Adrenal gland (tissue), 12 donors: Measurements from ENCODE around the gene SDK1. TPM values are rescaled to one million over a fixed set of nuclear protein-coding genes. Genes with fewer than 3 reads are reported as not detected.

Experiments used
- DNase-seq, 7 donors: peaks; one replicate each; pipeline ENCODE4 v3.0.0-alpha.2; 2019 to 2020
- H3K27ac ChIP-seq, 5 donors: fragments of 200-600 bp; sonication (generic) in 4 of 5; 1 replicate in 3 of 5; 2 replicates in 2 of 5; pipeline versions ENCODE4 v1.5.1 to v1.8.0; 2016 to 2020; ENCODE audit warnings: mild to moderate bottlenecking in 1 of 5
- H3K27me3 ChIP-seq: fragments of 200-600 bp; 2 replicates; pipeline ENCODE4 v1.8.0; 2021
- H3K36me3 ChIP-seq, 2 donors: fragments of 200-600 bp; replicated peaks in 1 of 2; 1 replicate in 1 of 2; 2 replicates in 1 of 2; pipeline versions ENCODE4 v1.5.1 to v1.8.0; 2018 to 2022
- H3K4me1 ChIP-seq, 2 donors: fragments of 200-600 bp; replicated peaks in 1 of 2; 1 replicate in 1 of 2; 2 replicates in 1 of 2; pipeline versions ENCODE4 v1.5.1 to v1.8.0; 2018 to 2021
- H3K4me3 ChIP-seq, 4 donors: fragments of 200-600 bp; sonication (generic) in 3 of 4; one replicate each; pipeline ENCODE4 v1.5.1; 2016 to 2018
- H3K9me3 ChIP-seq, 3 donors: fragments of 200-600 bp; sonication (generic) in 1 of 3; replicated peaks in 1 of 3; 1 replicate in 2 of 3; 2 replicates in 1 of 3; pipeline versions ENCODE4 v1.5.1 to v1.8.0; 2016 to 2021
- CTCF ChIP-seq, 6 experiments: fragments of 450-650 bp in 4 of 6; fragments of 200-600 bp in 2 of 6; sonication (generic) in 1 of 6; IDR thresholded peaks; 1 replicate in 5 of 6; 2 replicates in 1 of 6; pipeline versions ENCODE4 v1.5.1 to v1.8.0; 2016 to 2021; ENCODE audit warnings: antibody characterized with exemption in 6 of 6, mild to moderate bottlenecking in 2 of 6, moderate library complexity in 1 of 6
- POLR2A ChIP-seq, 2 donors: fragments of 450-650 bp; IDR thresholded peaks; one replicate each; pipeline ENCODE4 v1.6.1; 2017; ENCODE audit warnings: antibody characterized with exemption in 2 of 2, mild to moderate bottlenecking in 2 of 2, moderate library complexity in 1 of 2
- WGBS, 4 donors: extraction: QIAGEN DNeasy Blood & Tissue Kit in 2 of 4; methylation state at CpG; one replicate each; pipeline versions ENCODE4 v1.1.5 to v1.1.7; 2013 to 2017; 5-methylcytosine and 5-hydroxymethylcytosine counted together
- intact Hi-C, 2 donors: fragments of 100-400 bp; cut with DNase I; formaldehyde crosslinking; loops; one replicate each; pipeline versions ENCODE4 v1.14.1 to v1.15.0; 2022 to 2023
- polyA plus RNA-seq, 3 donors: library from polyadenylated mRNA; stranded (reverse); fragments of 200-250 nt in 2 of 3; fragments of 350-450 nt in 1 of 3; fragmentation: Illumina TruSeq in 1 of 3; extraction: RNeasy Lipid Tissue Mini Kit (QIAGEN cat#74804) in 1 of 3; gene quantifications; one replicate each; pipeline ENCODE4 v1.2.3, GENCODE V29; 2013 to 2014
- total RNA-seq, 9 donors: library from RNA; depleted of rRNA in 4 of 9; stranded (reverse); fragments of >200 nt in 4 of 9; fragments of 120-200 nt in 1 of 9; fragmentation: NEBNext Ultra II Directional in 1 of 9; extraction: Animal tissue kit (Norgen Biotek cat#: 25700) in 1 of 9; gene quantifications; one replicate each; pipeline versions ENCODE4 v1.1.0 to v1.2.4, GENCODE V29; 2013 to 2023
- donor health status: healthy with polysubstance abuse.
- donor health status: Bipolar disorder and iron deficiency.
- donor health status: DM: yes; HTN: yes; CAD: no.
- donor health status: DM: no; HTN: no; CAD: no.
- donor health status: DM: no; HTN: no; CAD: no.
- donor health status: DM: yes; HTN: yes; CAD: no.

Gene SDK1
- total and polyA plus RNA-seq, 12 donors: 0.50 to 3.6 (median 1.5) TPM

- 90 to 100% (median 91%) methylated on average over 3 to 6 of the region's 6 CpGs for WGBS, 4 donors
Measured at GRCh38 chr7:4244635-4245034, 943.6 kb downstream of the SDK1 start.

GRCh38 chr7:4245135-4245865 lies 944.2 kb downstream of the SDK1 start:
- Histone ChIP-seq H3K27ac (no peak overlapping the region), H3K36me3 (no peaks in the 10 kb centered on the region), H3K27me3 (no peaks in the 10 kb centered on the region), H3K9me3 (no peaks in the 10 kb centered on the region), H3K4me1 (no peaks in the 10 kb centered on the region), H3K4me3 (no peak overlapping the region)
- intact Hi-C loops: no loop called here
- DNase-seq: no peak
- TF ChIP-seq POLR2A (IDR thresholded peaks at IDR 0.05) (no peak), CTCF (IDR thresholded peaks at IDR 0.05) (no peak)
- WGBS, 4 donors: 89 to 93% (median 90%) methylated on average over 9 to 19 of the region's 19 CpGs

More at GRCh38 chr7:4244635-4245034, 943.6 kb downstream of the SDK1 start:
- TF ChIP-seq POLR2A (IDR thresholded peaks at IDR 0.05) (no peak), CTCF (IDR thresholded peaks at IDR 0.05) (no peak)
- Histone ChIP-seq H3K36me3 (no peaks in the 10 kb centered on the region), H3K4me1 (no peaks in the 10 kb centered on the region), H3K9me3 (no peaks in the 10 kb centered on the region), H3K27ac (no peak overlapping the region), H3K27me3 (no peaks in the 10 kb centered on the region), H3K4me3 (no peak overlapping the region)
- intact Hi-C loops: no loop called here
- DNase-seq: no peak

GRCh38 chr7:4245866-4246470 lies 944.9 kb downstream of the SDK1 start:
- intact Hi-C loops: no loop called here
- no peaks in the 10 kb centered on the region for H3K36me3 ChIP-seq
- H3K4me3 ChIP-seq: no peak overlapping the region
- no peak overlapping the region for H3K27ac ChIP-seq
- 83 to 97% (median 85%) methylated on average over 7 to 12 of the region's 12 CpGs for WGBS, 4 donors
- no peaks in the 10 kb centered on the region for H3K4me1 ChIP-seq
- H3K27me3 ChIP-seq: no peaks in the 10 kb centered on the region
- TF ChIP-seq CTCF (IDR thresholded peaks at IDR 0.05): no peak
- TF ChIP-seq POLR2A (IDR thresholded peaks at IDR 0.05): no peak
- no peak for DNase-seq
- H3K9me3 ChIP-seq: no peaks in the 10 kb centered on the region

- no peak for DNase-seq
- H3K4me1 ChIP-seq: no peaks in the 10 kb centered on the region
- intact Hi-C loops: no loop called here
- no peaks in the 10 kb centered on the region for H3K27me3 ChIP-seq
- H3K4me3 ChIP-seq: no peak overlapping the region
- H3K27ac ChIP-seq: no peak overlapping the region
- no peaks in the 10 kb centered on the region for H3K9me3 ChIP-seq
- TF ChIP-seq CTCF (IDR thresholded peaks at IDR 0.05) (no peak), POLR2A (IDR thresholded peaks at IDR 0.05) (no peak)
- 78 to 91% (median 83%) methylated on average over 10 to 11 of the region's 11 CpGs for WGBS, 4 donors
- no peaks in the 10 kb centered on the region for H3K36me3 ChIP-seq
Measured at GRCh38 chr7:4246536-4246935, 945.5 kb downstream of the SDK1 start.
